AG09319 (cell line): Measurements from ENCODE around the gene TBX21.

Experiments
- DNase-seq: peaks from one replicate; pipeline ENCODE4 v3.0.0-alpha.2; 2010; ENCODE audit warnings: low read depth; ENCODE audit errors: extremely low read depth
- CTCF ChIP-seq: IDR thresholded peaks from 2 replicates; pipeline ENCODE4 v1.5.1; 2011; ENCODE audit warnings: low read depth, mild to moderate bottlenecking, inconsistent platforms, low read length, moderate library complexity

Gene TBX21

GRCh38 chr17:47694581-47695428 lies 38.2 kb upstream of the TBX21 start:
- no peak for DNase-seq
- TF ChIP-seq CTCF: no peak

- TF ChIP-seq CTCF: no peak
- no peak for DNase-seq
Measured at GRCh38 chr17:47695429-47696376, 37.3 kb upstream of the TBX21 start.

- no peak for DNase-seq
- no peak for TF ChIP-seq CTCF
Measured at GRCh38 chr17:47696717-47697642, 36.1 kb upstream of the TBX21 start.

GRCh38 chr17:47697906-47698711 lies 34.9 kb upstream of the TBX21 start:
- no peak for TF ChIP-seq CTCF
- DNase-seq: no peak

- peak; percentile 93 for TF ChIP-seq CTCF
- no peak for DNase-seq
Measured at GRCh38 chr17:47698749-47699535, 34.1 kb upstream of the TBX21 start.

GRCh38 chr17:47699536-47699840 lies 33.5 kb upstream of the TBX21 start:
- DNase-seq: no peak
- TF ChIP-seq CTCF: no peak
